ENCODE data around the gene TTC34. TPM values are rescaled to one million over a fixed set of nuclear protein-coding genes. Genes with fewer than 3 reads are reported as not detected.

The TTC34 gene
- polyA plus RNA-seq, 6 donors from 2014 or later, result 0.05 to 0.37 (median 0.21) TPM; not detected in 1

- DNase-seq, result no peak
- no peaks in the 10 kb centered on the region for H3K4me1 Mint-ChIP-seq
- H3K27ac Mint-ChIP-seq, result no peak overlapping the region
- peaks cover 0 to 8% (median 0%) of the 10 kb centered on the region in 7 donors for H3K9me3 Mint-ChIP-seq
- ATAC-seq (ENCODE audit: low read depth in 2 of 2), result no peak
- H3K36me3 Mint-ChIP-seq, result no peaks in the 10 kb centered on the region
- peaks cover 0 to 13% (median 0%) of the 10 kb centered on the region in 3 donors for H3K27me3 Mint-ChIP-seq
- no peak overlapping the region for H3K4me3 Mint-ChIP-seq
Observed at GRCh38 chr1:2834146-2834475, 32.6 kb upstream of the TTC34 start.

DNA sequence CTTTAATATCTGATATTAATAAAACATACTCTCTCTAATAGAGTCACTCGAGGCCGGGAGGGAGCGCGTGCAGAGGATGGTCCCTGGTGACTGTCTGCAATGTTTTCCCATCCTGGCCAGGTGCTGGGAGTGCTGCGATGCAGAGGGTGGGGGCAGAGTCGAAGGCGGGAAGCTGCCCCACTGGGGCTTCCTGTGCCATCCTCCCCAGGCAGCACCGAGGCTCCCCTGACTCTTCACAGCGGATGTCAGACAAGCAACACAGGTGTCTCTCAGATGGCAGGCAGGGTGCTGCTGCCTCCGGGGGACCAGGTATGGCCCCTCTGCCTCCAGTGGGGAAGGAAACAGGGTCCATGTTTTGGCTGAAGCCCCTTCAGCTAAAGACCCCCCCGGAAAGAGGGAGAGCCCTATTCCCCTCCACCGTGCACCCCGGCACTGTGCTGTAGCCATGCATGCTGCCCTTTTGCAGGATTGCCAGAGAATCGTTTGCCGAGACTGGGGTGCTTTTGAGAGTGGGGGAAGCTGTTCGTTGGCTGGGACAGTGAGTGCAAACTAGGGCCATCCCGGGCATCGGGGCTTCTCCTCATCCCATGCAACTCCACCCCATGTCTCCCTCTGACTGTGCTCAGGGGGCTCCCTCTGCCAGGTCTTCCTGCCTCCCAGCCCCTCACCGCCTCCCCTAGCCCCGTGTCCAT lies 32.1 kb upstream of the TTC34 start:
- no peak for ATAC-seq (ENCODE audit: low read depth in 2 of 2)
- H3K36me3 Mint-ChIP-seq, result no peaks in the 10 kb centered on the region

DNA sequence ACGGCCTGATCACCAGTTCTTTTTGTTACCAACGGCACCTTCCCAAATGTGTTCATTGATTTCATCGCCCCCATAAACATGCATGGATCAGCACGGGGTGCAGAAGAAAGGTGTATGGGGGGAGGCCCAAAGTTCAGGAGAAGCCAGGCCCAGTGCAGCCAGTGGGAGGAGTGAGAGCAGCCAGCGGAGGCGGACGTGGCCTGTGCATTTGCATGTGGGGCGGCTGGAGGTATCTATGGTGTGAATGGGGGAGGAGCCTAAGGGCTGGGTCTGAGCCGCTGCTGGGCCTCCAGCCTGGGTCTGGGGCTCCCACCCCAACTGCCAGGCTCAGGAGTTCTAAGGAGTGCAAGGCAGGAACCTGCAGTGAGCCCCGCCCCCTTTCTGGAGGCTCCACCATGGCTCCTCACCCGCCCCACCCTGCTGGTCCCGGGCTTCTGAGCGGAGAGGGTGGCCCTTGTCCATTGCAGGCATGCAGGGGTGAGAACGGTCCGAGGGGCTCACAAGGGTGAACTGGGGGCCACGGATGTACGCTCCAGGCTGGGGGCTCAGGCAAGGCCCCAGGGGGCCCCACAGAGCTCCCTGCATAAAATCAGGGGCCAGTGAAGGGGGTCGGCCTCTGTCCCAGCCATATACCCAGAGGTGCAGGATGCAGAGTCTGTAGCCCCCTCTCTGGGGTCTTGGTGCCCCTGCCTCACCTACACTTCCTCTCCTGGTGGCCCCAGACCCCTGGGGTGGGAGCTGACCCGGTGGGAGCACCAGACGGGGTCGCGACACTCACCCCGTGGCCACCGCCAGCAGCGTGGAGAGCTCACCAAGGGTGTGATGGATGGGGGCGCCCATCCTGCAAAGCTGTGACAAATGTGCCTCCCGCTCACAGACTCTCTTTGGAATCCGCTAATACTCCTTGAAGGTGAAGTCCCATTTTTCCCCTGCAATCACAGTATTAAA lies 31.3 kb upstream of the TTC34 start:
- peaks cover under 1 to 7% (median 5%) of the 10 kb centered on the region in 7 donors for H3K9me3 Mint-ChIP-seq
- H3K4me1 Mint-ChIP-seq, result no peaks in the 10 kb centered on the region
- no peak overlapping the region for H3K4me3 Mint-ChIP-seq
- ATAC-seq (ENCODE audit: low read depth in 2 of 2), result no peak
- no peak for DNase-seq
- H3K36me3 Mint-ChIP-seq, result peaks cover 0 to 2% of the 10 kb centered on the region in 2 donors
- H3K27ac Mint-ChIP-seq, result no peak overlapping the region
- peaks cover 0 to 13% (median 0%) of the 10 kb centered on the region in 3 donors for H3K27me3 Mint-ChIP-seq

More for the DNA sequence above, 32.1 kb upstream of the TTC34 start:
- H3K27me3 Mint-ChIP-seq, result peaks cover 0 to 13% (median 0%) of the 10 kb centered on the region in 3 donors
- peak overlapping the region in 1 of 8 donors; percentile 29 for H3K4me3 Mint-ChIP-seq
- no peak overlapping the region for H3K27ac Mint-ChIP-seq
- peaks cover 0 to 7% (median 0%) of the 10 kb centered on the region in 7 donors for H3K9me3 Mint-ChIP-seq
- DNase-seq, result no peak
- H3K4me1 Mint-ChIP-seq, result no peaks in the 10 kb centered on the region

DNA sequence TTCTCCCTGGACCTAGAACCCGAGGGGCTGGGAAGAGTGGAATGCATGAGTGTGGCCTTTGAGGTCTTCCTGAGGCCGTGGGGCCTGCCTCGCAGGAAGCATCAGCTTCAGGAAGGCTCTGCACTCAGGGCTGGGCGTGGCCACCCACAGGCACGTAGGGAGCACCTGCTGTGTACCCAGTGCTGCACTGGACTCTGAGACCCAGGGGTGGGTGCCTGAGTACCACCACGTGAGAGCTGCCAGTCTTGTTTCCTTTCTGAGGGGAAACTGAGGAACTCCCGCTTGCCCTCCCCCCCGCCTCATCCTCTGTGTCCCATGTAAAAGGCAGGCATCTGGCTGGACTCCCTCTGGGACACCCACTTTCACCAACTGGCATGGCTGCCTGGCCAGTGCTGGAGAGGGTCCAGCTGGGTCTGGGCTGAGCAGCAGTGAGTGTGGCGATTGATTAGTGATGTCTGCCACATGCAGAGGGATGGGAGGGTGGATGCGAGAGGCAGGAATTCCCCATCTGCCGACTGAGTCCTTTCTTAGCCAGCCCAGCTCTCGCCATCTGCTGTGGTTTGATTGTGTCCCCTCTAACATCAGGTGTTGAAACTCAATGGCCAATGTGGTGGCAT lies 30.2 kb upstream of the TTC34 start:
- Mint-ChIP-seq H3K9me3 (peaks cover 7 to 17% (median 10%) of the 10 kb centered on the region in 7 donors), H3K27me3 (peaks cover 0 to 13% (median 0%) of the 10 kb centered on the region in 3 donors), H3K4me1 (no peaks in the 10 kb centered on the region), H3K4me3 (no peak overlapping the region), H3K36me3 (peaks cover 0 to 11% of the 10 kb centered on the region in 2 donors), H3K27ac (no peak overlapping the region)
- ATAC-seq (ENCODE audit: low read depth in 2 of 2), result no peak
- no peak for DNase-seq

DNA sequence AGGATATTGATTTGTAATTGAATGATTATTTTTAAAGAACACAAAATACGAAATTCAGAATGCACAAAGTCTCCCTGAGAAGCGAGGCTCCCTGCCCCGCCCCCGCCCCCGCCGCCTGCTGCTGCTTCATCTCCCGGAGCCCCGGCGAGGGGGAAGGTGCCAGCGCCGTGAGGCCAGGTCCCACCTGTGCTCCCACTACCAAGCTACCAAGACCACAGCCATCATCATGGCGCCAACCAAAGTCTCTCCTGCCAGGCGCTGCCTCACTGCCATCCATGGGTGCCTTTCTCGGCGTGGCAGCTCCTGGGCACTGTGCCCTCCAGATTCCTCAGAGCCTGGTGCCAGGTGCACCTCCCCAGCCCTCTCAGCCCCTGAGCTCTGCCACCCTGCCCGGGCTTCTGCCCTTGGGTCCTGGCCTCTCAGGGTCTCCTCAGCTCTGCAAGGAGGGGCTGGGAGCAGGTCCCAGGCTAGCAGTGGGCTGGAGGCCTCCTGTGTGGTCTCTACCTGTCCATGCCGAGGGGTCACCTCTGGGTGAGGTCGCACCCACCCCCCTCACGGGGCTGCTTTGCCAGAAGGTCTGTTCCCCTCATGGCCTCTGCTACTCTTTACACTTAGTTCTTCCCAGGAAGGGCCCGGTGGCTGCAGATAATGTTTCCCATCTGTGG lies 29.4 kb upstream of the TTC34 start:
- H3K27ac Mint-ChIP-seq, result no peak overlapping the region
- H3K9me3 Mint-ChIP-seq, result peaks cover 7 to 17% (median 11%) of the 10 kb centered on the region in 7 donors
- H3K4me1 Mint-ChIP-seq, result no peaks in the 10 kb centered on the region
- peaks cover 0 to 11% of the 10 kb centered on the region in 2 donors for H3K36me3 Mint-ChIP-seq
- peaks cover 0 to 15% (median 0%) of the 10 kb centered on the region in 3 donors for H3K27me3 Mint-ChIP-seq
- ATAC-seq (ENCODE audit: low read depth in 2 of 2) (no peak), DNase-seq (no peak)
- no peak overlapping the region for H3K4me3 Mint-ChIP-seq

DNA sequence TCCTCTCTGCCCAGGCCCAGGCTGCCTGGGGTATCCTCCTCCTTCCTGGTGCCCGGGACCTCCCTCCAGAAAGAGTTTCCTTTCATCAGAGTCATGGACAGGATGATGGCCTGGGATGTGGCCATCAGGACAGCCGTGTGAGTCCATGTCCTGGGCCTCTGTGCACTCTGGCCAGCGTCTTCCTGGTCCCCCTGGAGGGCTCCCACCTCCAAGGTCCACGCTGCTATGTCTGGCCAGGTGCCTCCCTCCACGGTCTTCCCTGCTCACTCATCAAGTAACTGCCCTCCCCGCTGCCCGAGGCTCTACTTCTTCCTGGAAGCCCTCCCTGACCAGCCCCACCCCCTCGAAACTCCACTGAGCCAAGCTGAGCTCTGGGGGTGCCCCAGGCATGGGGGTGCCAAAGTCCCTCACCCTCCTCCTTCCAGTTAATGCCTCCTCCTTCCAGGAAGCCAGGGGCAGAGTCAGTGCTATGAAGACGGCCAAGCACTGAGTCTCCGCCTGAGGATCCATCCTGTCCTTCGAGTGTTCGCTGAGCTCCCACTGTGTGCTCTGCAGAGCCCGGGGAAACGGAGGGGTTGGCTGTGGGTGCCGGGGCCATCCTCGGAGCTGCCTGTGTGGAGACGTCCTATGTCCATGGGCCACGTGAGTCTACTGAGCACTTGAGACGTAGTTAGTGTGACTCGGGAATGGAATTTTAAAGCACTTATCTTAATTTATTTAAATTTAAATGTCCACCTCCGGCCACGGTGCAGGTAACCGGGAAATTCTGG lies 28.5 kb upstream of the TTC34 start:
- peaks cover 0 to 11% of the 10 kb centered on the region in 2 donors for H3K36me3 Mint-ChIP-seq
- H3K9me3 Mint-ChIP-seq, result peaks cover 7 to 17% (median 12%) of the 10 kb centered on the region in 7 donors
- no peak for DNase-seq
- peaks cover 0 to 24% (median 0%) of the 10 kb centered on the region in 3 donors for H3K27me3 Mint-ChIP-seq
- H3K4me1 Mint-ChIP-seq, result no peaks in the 10 kb centered on the region
- no peak overlapping the region for H3K27ac Mint-ChIP-seq
- peak overlapping the region in 1 of 8 donors; percentile 66 for H3K4me3 Mint-ChIP-seq
- no peak for ATAC-seq (ENCODE audit: low read depth in 2 of 2)

DNA sequence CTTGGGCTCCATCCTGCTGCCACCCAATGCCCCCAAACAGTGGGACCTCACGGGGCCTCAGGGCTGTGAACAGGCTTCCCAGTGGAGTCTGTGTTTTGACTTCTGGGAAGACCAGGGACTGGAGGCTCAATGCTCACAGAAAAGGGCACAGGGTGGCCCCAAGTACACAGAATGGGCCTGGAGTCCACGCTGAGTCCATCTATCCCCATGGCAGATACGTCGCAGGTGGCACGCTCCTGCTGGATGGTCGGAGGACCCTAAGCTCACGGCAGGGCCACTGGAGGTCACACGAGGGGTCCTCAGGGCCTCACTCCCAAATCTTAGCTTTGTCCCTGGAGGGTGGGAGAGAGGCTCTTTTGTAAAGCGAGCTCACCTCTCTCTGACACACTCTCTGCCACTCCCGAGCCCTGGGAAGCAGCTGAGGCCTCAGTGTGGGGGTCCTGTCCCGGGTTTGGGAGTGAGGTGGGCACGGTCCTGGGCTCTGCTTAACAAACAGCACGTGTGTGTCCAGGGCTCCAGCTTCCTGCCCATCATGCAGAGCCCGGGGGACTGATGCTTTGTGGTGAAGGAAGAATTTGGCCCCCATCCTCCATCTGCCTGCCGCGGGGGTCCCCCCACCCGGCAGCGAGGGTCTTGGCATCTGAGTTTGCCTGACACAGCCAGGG lies 27.2 kb upstream of the TTC34 start:
- DNase-seq (no peak), ATAC-seq (ENCODE audit: low read depth in 2 of 2) (no peak)
- H3K27ac Mint-ChIP-seq, result no peak overlapping the region
- peaks cover 0 to 3% (median 0%) of the 10 kb centered on the region in 3 donors for H3K4me1 Mint-ChIP-seq
- H3K9me3 Mint-ChIP-seq, result peaks cover 8 to 17% (median 12%) of the 10 kb centered on the region in 7 donors
- H3K4me3 Mint-ChIP-seq, result no peak overlapping the region
- peaks cover 0 to 11% of the 10 kb centered on the region in 2 donors for H3K36me3 Mint-ChIP-seq
- peaks cover 0 to 35% (median 13%) of the 10 kb centered on the region in 3 donors for H3K27me3 Mint-ChIP-seq

- DNase-seq (no peak), ATAC-seq (ENCODE audit: low read depth in 2 of 2) (no peak)
- peaks cover 5 to 17% (median 12%) of the 10 kb centered on the region in 7 donors for H3K9me3 Mint-ChIP-seq
- H3K36me3 Mint-ChIP-seq, result peaks cover 0 to 11% of the 10 kb centered on the region in 2 donors
- no peak overlapping the region for H3K27ac Mint-ChIP-seq
- H3K4me3 Mint-ChIP-seq, result peak overlapping the region in 1 of 8 donors; percentile 22
- H3K27me3 Mint-ChIP-seq, result peaks cover 0 to 36% (median 20%) of the 10 kb centered on the region in 3 donors
- peaks cover 0 to 3% (median 0%) of the 10 kb centered on the region in 3 donors for H3K4me1 Mint-ChIP-seq
Observed at GRCh38 chr1:2826736-2827292, 25.3 kb upstream of the TTC34 start.

- Mint-ChIP-seq H3K4me3 (peak overlapping the region in 1 of 8 donors; percentile 22), H3K27me3 (peaks cover 0 to 34% (median 20%) of the 10 kb centered on the region in 3 donors), H3K4me1 (peaks cover 0 to 3% (median 0%) of the 10 kb centered on the region in 3 donors), H3K27ac (no peak overlapping the region), H3K36me3 (peaks cover 0 to 11% of the 10 kb centered on the region in 2 donors), H3K9me3 (peaks cover 5 to 17% (median 12%) of the 10 kb centered on the region in 7 donors)
- DNase-seq (no peak), ATAC-seq (ENCODE audit: low read depth in 2 of 2) (no peak)
Observed at GRCh38 chr1:2826316-2826715, 24.8 kb upstream of the TTC34 start.

GRCh38 chr1:2825487-2826189 lies 24.1 kb upstream of the TTC34 start:
- DNase-seq, result no peak
- peaks cover 0 to 27% (median 20%) of the 10 kb centered on the region in 3 donors for H3K27me3 Mint-ChIP-seq
- no peak for ATAC-seq (ENCODE audit: low read depth in 2 of 2)

DNA sequence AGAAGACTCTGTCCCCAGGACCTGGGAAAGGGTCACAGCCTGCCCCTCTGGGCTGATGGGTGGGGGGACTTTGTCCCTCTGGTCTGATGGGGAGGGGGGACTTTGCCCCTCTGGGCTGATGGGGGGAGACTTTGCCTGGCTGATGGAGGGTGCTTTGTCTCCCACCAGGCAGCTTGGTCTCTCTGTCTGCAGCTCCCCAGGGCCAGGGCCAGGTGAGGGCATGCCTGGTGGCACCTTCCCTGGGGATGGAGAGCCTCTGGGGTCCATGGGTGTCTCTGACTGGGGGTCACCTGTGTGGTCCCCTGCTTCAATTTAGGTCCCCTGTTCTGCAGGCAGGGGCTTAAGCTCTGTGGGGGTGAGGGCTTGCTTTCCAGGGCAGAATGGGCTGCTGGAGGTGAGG lies 23.5 kb upstream of the TTC34 start:
- Mint-ChIP-seq H3K27me3 (peaks cover 0 to 27% (median 20%) of the 10 kb centered on the region in 3 donors), H3K27ac (no peak overlapping the region), H3K4me3 (no peak overlapping the region)

More at GRCh38 chr1:2825487-2826189, 24.1 kb upstream of the TTC34 start:
- Mint-ChIP-seq H3K27ac (no peak overlapping the region), H3K36me3 (peaks cover 0 to 11% of the 10 kb centered on the region in 2 donors), H3K9me3 (peaks cover 5 to 17% (median 12%) of the 10 kb centered on the region in 7 donors), H3K4me3 (no peak overlapping the region), H3K4me1 (peaks cover 0 to 3% (median 0%) of the 10 kb centered on the region in 3 donors)

More for the DNA sequence above, 23.5 kb upstream of the TTC34 start:
- H3K9me3 Mint-ChIP-seq, result peaks cover 5 to 17% (median 12%) of the 10 kb centered on the region in 7 donors
- peaks cover 0 to 3% (median 0%) of the 10 kb centered on the region in 3 donors for H3K4me1 Mint-ChIP-seq
- H3K36me3 Mint-ChIP-seq, result peaks cover 0 to 11% of the 10 kb centered on the region in 2 donors
- ATAC-seq (ENCODE audit: low read depth in 2 of 2) (no peak), DNase-seq (no peak)
